ENCODE results near the gene ZBED5. TPM values are rescaled to one million over a fixed set of nuclear protein-coding genes. Genes with fewer than 3 reads are reported as not detected.

The ZBED5 gene
- polyA plus RNA-seq, 1 donor from 2014 or later = 178 TPM

- no peaks in the 10 kb centered on the region for H3K79me2 ChIP-seq (replicated peaks; ENCODE audit: insufficient read depth, low read length)
- no peak overlapping the region for H3K27ac ChIP-seq (ENCODE audit: low read length)
- H4K20me1 ChIP-seq (ENCODE audit: insufficient read depth) = no peaks in the 10 kb centered on the region
- TF ChIP-seq RAD21 (conservative IDR thresholded peaks at IDR 0.05) (no peak), TAF1 (IDR thresholded peaks at IDR 0.05; ENCODE audit: low read depth) (no peak), EP300 (conservative IDR thresholded peaks at IDR 0.05; ENCODE audit: poor library complexity, severe bottlenecking) (no peak), REST (IDR thresholded peaks at IDR 0.05; ENCODE audit: borderline replicate concordance) (no peak), MXI1 (conservative IDR thresholded peaks at IDR 0.05; ENCODE audit: poor library complexity, severe bottlenecking) (no peak), EZH2 (IDR thresholded peaks at IDR 0.05; ENCODE audit: borderline replicate concordance, insufficient read depth, low read length, poor library complexity, severe bottlenecking) (no peak), CTCF (IDR thresholded peaks at IDR 0.05; ENCODE audit: poor library complexity, severe bottlenecking) (no peak), SMC3 (conservative IDR thresholded peaks at IDR 0.05; ENCODE audit: poor library complexity) (no peak), POLR2AphosphoS5 (IDR thresholded peaks at IDR 0.05) (no peak)
- H2AFZ ChIP-seq (ENCODE audit: low read depth, low read length) = no peak overlapping the region
- no peaks in the 10 kb centered on the region for H3K9me2 ChIP-seq (ENCODE audit: insufficient read depth, low read length)
- no peaks in the 10 kb centered on the region for H3K27me3 ChIP-seq (ENCODE audit: insufficient read depth, low read depth, low read length)
- no peak overlapping the region for H3K4me2 ChIP-seq (ENCODE audit: low read length)
- no peaks in the 10 kb centered on the region for H3K9me3 ChIP-seq (ENCODE audit: low read length)
- no peaks in the 10 kb centered on the region for H3F3A ChIP-seq (ENCODE audit: insufficient read depth, low read length, poor library complexity, severe bottlenecking)
- no peak overlapping the region for H3K9ac ChIP-seq (ENCODE audit: low read length)
- no peak overlapping the region for H3K4me3 ChIP-seq (ENCODE audit: low read length)
- no peaks in the 10 kb centered on the region for H3K36me3 ChIP-seq (ENCODE audit: insufficient read depth, low read length)
Observed at GRCh38 chr11:10902301-10903063, 44.6 kb upstream of the ZBED5 start.

GRCh38 chr11:10900681-10901415, 43.0 kb upstream of the ZBED5 start:
- Histone ChIP-seq H3K9ac (ENCODE audit: low read length) (no peak overlapping the region), H3K27ac (ENCODE audit: low read length) (no peak overlapping the region)

More at GRCh38 chr11:10900681-10901415, 43.0 kb upstream of the ZBED5 start:
- Histone ChIP-seq H3K79me2 (replicated peaks; ENCODE audit: insufficient read depth, low read length) (no peaks in the 10 kb centered on the region), H3K9me2 (ENCODE audit: insufficient read depth, low read length) (no peaks in the 10 kb centered on the region), H3K4me3 (ENCODE audit: low read length) (no peak overlapping the region), H3K36me3 (ENCODE audit: insufficient read depth, low read length) (no peaks in the 10 kb centered on the region), H3K27me3 (ENCODE audit: insufficient read depth, low read depth, low read length) (no peaks in the 10 kb centered on the region), H3K9me3 (ENCODE audit: low read length) (no peaks in the 10 kb centered on the region), H3F3A (ENCODE audit: insufficient read depth, low read length, poor library complexity, severe bottlenecking) (no peaks in the 10 kb centered on the region), H4K20me1 (ENCODE audit: insufficient read depth) (no peaks in the 10 kb centered on the region), H3K4me2 (ENCODE audit: low read length) (no peak overlapping the region), H2AFZ (ENCODE audit: low read depth, low read length) (no peak overlapping the region)
- TF ChIP-seq REST (IDR thresholded peaks at IDR 0.05; ENCODE audit: borderline replicate concordance) (no peak), MXI1 (conservative IDR thresholded peaks at IDR 0.05; ENCODE audit: poor library complexity, severe bottlenecking) (no peak), CTCF (IDR thresholded peaks at IDR 0.05; ENCODE audit: poor library complexity, severe bottlenecking) (no peak), POLR2AphosphoS5 (IDR thresholded peaks at IDR 0.05) (no peak), SMC3 (conservative IDR thresholded peaks at IDR 0.05; ENCODE audit: poor library complexity) (no peak)

Measured in neural cell (in vitro differentiated cells).